Adipocyte (in vitro differentiated cells): ENCODE measurements around the gene MCTP1.

Experiments used
- DNase-seq: peaks from one replicate; pipeline ENCODE4 v3.0.0-alpha.2; 2015; ENCODE audit warnings: low read depth
- H3K27me3 ChIP-seq: replicated peaks from 2 replicates; pipeline ENCODE4 v1.7.0; 2013; ENCODE audit warnings: mild to moderate bottlenecking, low read length, moderate library complexity; ENCODE audit not compliant: control insufficient read depth, insufficient read depth
- H3K36me3 ChIP-seq: 2 replicates; pipeline ENCODE4 v1.7.0; 2013; ENCODE audit warnings: low read length, mild to moderate bottlenecking, moderate library complexity; ENCODE audit not compliant: control insufficient read depth, insufficient read depth, severe bottlenecking
- H3K4me1 ChIP-seq: 2 replicates; pipeline ENCODE4 v1.7.0; 2013; ENCODE audit warnings: mild to moderate bottlenecking, low read length, moderate library complexity; ENCODE audit not compliant: control insufficient read depth, insufficient read depth
- H3K4me3 ChIP-seq: 2 replicates; pipeline ENCODE4 v1.7.0; 2013; ENCODE audit warnings: mild to moderate bottlenecking, low read length, moderate library complexity
- H3K9ac ChIP-seq: 2 replicates; pipeline ENCODE4 v1.7.0; 2013; ENCODE audit warnings: mild to moderate bottlenecking, low read length, moderate library complexity
- H3K9me3 ChIP-seq: 2 replicates; pipeline ENCODE4 v1.7.0; 2013; ENCODE audit warnings: mild to moderate bottlenecking, low read length, moderate library complexity; ENCODE audit not compliant: control insufficient read depth

Gene MCTP1

GRCh38 chr5:95177456-95177855 lies 107.4 kb downstream of the MCTP1 start:
- Histone ChIP-seq H3K4me1 (no peaks in the 10 kb centered on the region), H3K4me3 (no peak overlapping the region), H3K27me3 (no peaks in the 10 kb centered on the region), H3K9ac (no peak overlapping the region), H3K9me3 (peaks cover 5% of the 10 kb centered on the region), H3K36me3 (no peaks in the 10 kb centered on the region)
- DNase-seq: no peak

DNA sequence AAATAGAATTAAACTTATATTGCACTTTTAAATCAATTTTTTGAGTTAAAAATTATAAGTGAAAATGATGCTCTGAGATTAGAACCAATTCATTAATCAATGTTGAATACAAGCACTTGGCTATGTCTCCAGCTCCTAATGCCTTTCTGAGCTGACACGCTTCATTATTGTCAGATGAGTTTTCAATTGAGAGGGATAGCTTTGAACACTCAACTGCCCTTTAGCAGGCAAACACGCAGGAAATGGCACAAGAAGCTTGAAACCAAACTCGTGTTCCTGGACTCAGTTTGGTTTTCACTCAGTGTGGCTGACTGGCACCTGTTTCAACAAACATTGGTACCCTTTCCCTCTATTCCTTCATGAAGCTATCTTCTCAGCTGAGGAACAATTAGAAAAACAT lies 109.8 kb downstream of the MCTP1 start:
- Histone ChIP-seq H3K9ac (no peak overlapping the region), H3K27me3 (no peaks in the 10 kb centered on the region)
- DNase-seq: no peak

GRCh38 chr5:95172659-95173058 lies 112.2 kb downstream of the MCTP1 start:
- no peaks in the 10 kb centered on the region for H3K9me3 ChIP-seq
- H3K4me1 ChIP-seq: no peaks in the 10 kb centered on the region
- DNase-seq: no peak

More for the DNA sequence above, 109.8 kb downstream of the MCTP1 start:
- Histone ChIP-seq H3K9me3 (peaks cover 5% of the 10 kb centered on the region), H3K4me1 (no peaks in the 10 kb centered on the region), H3K4me3 (no peak overlapping the region), H3K36me3 (no peaks in the 10 kb centered on the region)

GRCh38 chr5:95164861-95165260 lies 120.0 kb downstream of the MCTP1 start:
- Histone ChIP-seq H3K9me3 (no peaks in the 10 kb centered on the region), H3K4me1 (no peaks in the 10 kb centered on the region), H3K36me3 (no peaks in the 10 kb centered on the region), H3K4me3 (no peak overlapping the region), H3K27me3 (no peaks in the 10 kb centered on the region), H3K9ac (no peak overlapping the region)
- no peak for DNase-seq

More at GRCh38 chr5:95172659-95173058, 112.2 kb downstream of the MCTP1 start:
- H3K27me3 ChIP-seq: no peaks in the 10 kb centered on the region
- H3K36me3 ChIP-seq: no peaks in the 10 kb centered on the region
- H3K9ac ChIP-seq: no peak overlapping the region
- no peak overlapping the region for H3K4me3 ChIP-seq

- Histone ChIP-seq H3K36me3 (no peaks in the 10 kb centered on the region), H3K9ac (no peak overlapping the region), H3K4me3 (no peak overlapping the region), H3K27me3 (no peaks in the 10 kb centered on the region), H3K4me1 (no peaks in the 10 kb centered on the region), H3K9me3 (no peaks in the 10 kb centered on the region)
- DNase-seq: no peak
Measured at GRCh38 chr5:95163079-95163478, 121.8 kb downstream of the MCTP1 start.

GRCh38 chr5:95162231-95162992 lies 122.5 kb downstream of the MCTP1 start:
- DNase-seq: no peak

DNA sequence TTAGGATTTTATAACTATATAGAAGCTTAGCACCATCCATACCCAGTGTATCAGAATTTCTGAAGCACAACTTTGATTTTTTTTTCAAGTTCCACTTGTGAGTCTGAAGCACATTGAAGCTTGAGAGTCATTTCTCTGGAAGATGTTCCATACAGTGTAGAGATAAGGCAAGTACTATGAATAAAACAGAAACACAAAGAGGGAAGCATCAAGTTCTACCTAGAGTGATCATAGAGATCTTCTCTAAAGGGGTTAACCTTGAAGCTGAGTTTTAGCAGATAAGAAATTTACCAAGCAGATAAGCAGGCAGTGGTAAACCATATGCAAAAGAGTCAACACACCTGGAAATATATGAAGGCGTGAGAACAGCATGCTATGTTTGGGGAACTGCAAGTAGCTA lies 125.3 kb downstream of the MCTP1 start:
- no peaks in the 10 kb centered on the region for H3K4me1 ChIP-seq
- H3K36me3 ChIP-seq: no peaks in the 10 kb centered on the region
- no peak for DNase-seq
- no peak overlapping the region for H3K4me3 ChIP-seq
- H3K27me3 ChIP-seq: no peaks in the 10 kb centered on the region
- H3K9ac ChIP-seq: no peak overlapping the region
- no peaks in the 10 kb centered on the region for H3K9me3 ChIP-seq

More at GRCh38 chr5:95162231-95162992, 122.5 kb downstream of the MCTP1 start:
- Histone ChIP-seq H3K9ac (no peak overlapping the region), H3K4me3 (no peak overlapping the region), H3K36me3 (no peaks in the 10 kb centered on the region), H3K4me1 (no peaks in the 10 kb centered on the region), H3K27me3 (no peaks in the 10 kb centered on the region), H3K9me3 (no peaks in the 10 kb centered on the region)

GRCh38 chr5:95155888-95156287 lies 129.0 kb downstream of the MCTP1 start:
- Histone ChIP-seq H3K9ac (no peak overlapping the region), H3K9me3 (no peaks in the 10 kb centered on the region), H3K4me3 (no peak overlapping the region), H3K27me3 (peaks cover 3% of the 10 kb centered on the region), H3K4me1 (no peaks in the 10 kb centered on the region), H3K36me3 (no peaks in the 10 kb centered on the region)
- DNase-seq: no peak

DNA sequence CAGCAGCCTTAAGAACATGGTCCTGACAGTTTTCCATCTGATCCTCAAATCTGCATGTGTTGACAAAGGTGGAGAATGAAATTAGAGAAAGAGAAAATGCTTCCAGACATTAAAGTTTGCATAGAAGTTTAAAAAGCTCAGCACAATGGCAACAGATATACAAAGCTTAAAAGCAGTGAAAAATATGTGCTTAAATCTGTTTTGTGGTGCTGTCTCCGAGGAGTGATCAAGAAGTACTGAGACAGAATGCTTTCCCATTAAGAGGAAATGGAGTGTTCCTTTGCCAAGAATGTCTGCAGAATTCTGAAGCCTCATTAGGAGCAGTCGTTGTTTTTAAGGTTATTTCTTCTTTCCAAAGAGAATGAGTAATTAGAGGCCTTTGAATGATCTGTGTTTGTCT lies 131.4 kb downstream of the MCTP1 start:
- DNase-seq: no peak
- no peaks in the 10 kb centered on the region for H3K9me3 ChIP-seq
- H3K9ac ChIP-seq: no peak overlapping the region
- no peaks in the 10 kb centered on the region for H3K36me3 ChIP-seq
- peaks cover 3% of the 10 kb centered on the region for H3K27me3 ChIP-seq
- H3K4me1 ChIP-seq: no peaks in the 10 kb centered on the region
- H3K4me3 ChIP-seq: no peak overlapping the region

- Histone ChIP-seq H3K36me3 (no peaks in the 10 kb centered on the region), H3K4me3 (no peak overlapping the region), H3K9ac (no peak overlapping the region), H3K9me3 (peaks cover 8% of the 10 kb centered on the region), H3K4me1 (no peaks in the 10 kb centered on the region), H3K27me3 (peaks cover 3% of the 10 kb centered on the region)
- no peak for DNase-seq
Measured at GRCh38 chr5:95152535-95152934, 132.4 kb downstream of the MCTP1 start.

GRCh38 chr5:95152131-95152530 lies 132.8 kb downstream of the MCTP1 start:
- H3K9ac ChIP-seq: no peak overlapping the region
- no peaks in the 10 kb centered on the region for H3K36me3 ChIP-seq
- H3K9me3 ChIP-seq: peaks cover 11% of the 10 kb centered on the region
- peaks cover 3% of the 10 kb centered on the region for H3K27me3 ChIP-seq
- DNase-seq: no peak
- H3K4me1 ChIP-seq: no peaks in the 10 kb centered on the region
- no peak overlapping the region for H3K4me3 ChIP-seq

DNA sequence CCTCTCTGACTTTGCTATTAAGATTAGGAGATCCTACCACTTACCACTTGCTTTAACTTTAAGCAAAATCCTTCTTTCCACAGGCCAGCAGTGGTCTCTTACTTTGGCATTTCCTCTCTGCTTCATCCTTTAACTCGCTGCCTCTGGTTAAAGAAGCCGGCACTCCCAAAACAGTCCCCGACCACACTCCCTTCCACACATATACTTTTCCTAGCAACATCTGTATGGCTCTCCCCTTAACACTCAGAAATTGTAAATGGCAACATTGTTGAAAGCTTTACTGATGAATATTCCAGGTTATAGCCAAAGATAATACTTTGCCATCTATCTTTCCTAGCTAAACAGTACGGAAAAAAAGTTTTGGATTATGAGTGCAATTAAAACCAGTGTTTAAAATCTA lies 133.2 kb downstream of the MCTP1 start:
- no peaks in the 10 kb centered on the region for H3K36me3 ChIP-seq
- no peak for DNase-seq
- H3K27me3 ChIP-seq: peaks cover 3% of the 10 kb centered on the region
- H3K9ac ChIP-seq: no peak overlapping the region
- H3K9me3 ChIP-seq: peaks cover 11% of the 10 kb centered on the region
- H3K4me1 ChIP-seq: no peaks in the 10 kb centered on the region
- H3K4me3 ChIP-seq: no peak overlapping the region
